Measurements from ENCODE around the gene VGLL4.

DNA sequence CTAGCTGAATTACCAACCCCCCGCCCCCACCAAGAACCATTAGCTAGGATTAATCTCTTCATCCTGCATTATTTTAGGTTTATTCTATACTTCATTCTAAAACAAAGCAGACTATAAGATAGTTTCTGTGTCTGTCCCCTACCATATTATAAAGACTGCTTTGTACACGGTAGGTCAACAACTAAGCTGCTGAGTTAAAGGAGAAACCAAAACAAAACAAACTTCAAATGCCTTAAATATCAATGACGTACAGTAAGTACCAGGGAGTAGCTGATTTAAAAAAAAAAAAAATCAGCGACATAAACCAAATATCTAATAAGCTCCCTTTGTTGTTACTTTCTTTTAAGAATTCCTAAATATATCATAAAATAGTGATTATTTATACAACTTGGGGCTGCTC lies 7.8 kb upstream of the VGLL4 start:
- TF ChIP-seq GATA3 (IDR thresholded peaks at IDR 0.05; ENCODE audit: low read depth, low read length), result no peak
- TF ChIP-seq GATA2 (IDR thresholded peaks at IDR 0.05; ENCODE audit: low read depth, low read length), result no peak
